Activated CD8-positive, alpha-beta T cell treated with anti-CD3 and anti-CD28 coated beads for 36 hours (primary cell): ENCODE data around the gene CUEDC2. TPM values are rescaled to one million over a fixed set of nuclear protein-coding genes. Genes with fewer than 3 reads are reported as not detected.

ENCODE experiments used
- ATAC-seq: fragments of 200-7000 bp; cut with Tn5 transposase; one replicate; pipeline ENCODE4 v1.10.0; 2021; ENCODE audit warnings: mild to moderate bottlenecking, moderate library complexity
- CTCF ChIA-PET: fragments of 350-600 bp; sonication (Branson Sonifier 250); formaldehyde crosslinking; loops from one replicate; lab custom pipeline; 2021; ENCODE audit warnings: antibody characterized with exemption; lab: Charles Lee
- POLR2A ChIA-PET: fragments of 350-600 bp; sonication (Branson Sonifier 250); formaldehyde crosslinking; loops from one replicate; lab custom pipeline; 2021; ENCODE audit warnings: antibody characterized with exemption; lab: Charles Lee
- DNase-seq: peaks from one replicate; pipeline ENCODE4 v3.0.0-alpha.2; 2020
- H3K27ac Mint-ChIP-seq: one replicate; pipeline ENCODE4 v1.8.0; 2021; ENCODE audit warnings: mild to moderate bottlenecking, mixed read lengths
- H3K27me3 Mint-ChIP-seq: one replicate; pipeline ENCODE4 v1.8.0; 2021; ENCODE audit warnings: mixed read lengths
- H3K36me3 Mint-ChIP-seq: one replicate; pipeline ENCODE4 v1.8.0; 2021; ENCODE audit warnings: low read depth, mixed read lengths
- H3K4me1 Mint-ChIP-seq: one replicate; pipeline ENCODE4 v1.8.0; 2021; ENCODE audit warnings: low read depth, mixed read lengths
- H3K4me3 Mint-ChIP-seq: one replicate; pipeline ENCODE4 v1.8.0; 2021; ENCODE audit warnings: mild to moderate bottlenecking, moderate library complexity, mixed read lengths
- H3K9me3 Mint-ChIP-seq: one replicate; pipeline ENCODE4 v1.8.0; 2021; ENCODE audit warnings: mixed read lengths
- intact Hi-C: fragments of 100-400 bp; cut with micrococcal nuclease; formaldehyde crosslinking; loops from one replicate; pipeline ENCODE4 v1.10.0; 2022
- total RNA-seq, 2 experiments: library from RNA; stranded (reverse); gene quantifications; one replicate each; pipeline ENCODE4 v1.2.3, GENCODE V29; 2021
- TF ChIP-seq, protein P1 (sequence below): fragments of 200-600 bp; IDR thresholded peaks from one replicate; pipeline ENCODE4 v1.8.0; 2022; ENCODE audit warnings: antibody characterized with exemption, mild to moderate bottlenecking

Gene CUEDC2
- total RNA-seq, 2 experiments from 2014 or later: 71.8 to 76.4 TPM

- POLR2A ChIA-PET: no interaction called here
- Mint-ChIP-seq H3K9me3 (no peaks in the 10 kb centered on the region), H3K36me3 (no peaks in the 10 kb centered on the region), H3K4me1 (peaks cover 8% of the 10 kb centered on the region), H3K4me3 (no peak overlapping the region), H3K27me3 (no peaks in the 10 kb centered on the region), H3K27ac (no peak overlapping the region)
- CTCF ChIA-PET: no interaction called here
- DNase-seq (no peak), ATAC-seq (no peak)
- intact Hi-C loops: no loop called here
- TF ChIP-seq, protein P1, sequence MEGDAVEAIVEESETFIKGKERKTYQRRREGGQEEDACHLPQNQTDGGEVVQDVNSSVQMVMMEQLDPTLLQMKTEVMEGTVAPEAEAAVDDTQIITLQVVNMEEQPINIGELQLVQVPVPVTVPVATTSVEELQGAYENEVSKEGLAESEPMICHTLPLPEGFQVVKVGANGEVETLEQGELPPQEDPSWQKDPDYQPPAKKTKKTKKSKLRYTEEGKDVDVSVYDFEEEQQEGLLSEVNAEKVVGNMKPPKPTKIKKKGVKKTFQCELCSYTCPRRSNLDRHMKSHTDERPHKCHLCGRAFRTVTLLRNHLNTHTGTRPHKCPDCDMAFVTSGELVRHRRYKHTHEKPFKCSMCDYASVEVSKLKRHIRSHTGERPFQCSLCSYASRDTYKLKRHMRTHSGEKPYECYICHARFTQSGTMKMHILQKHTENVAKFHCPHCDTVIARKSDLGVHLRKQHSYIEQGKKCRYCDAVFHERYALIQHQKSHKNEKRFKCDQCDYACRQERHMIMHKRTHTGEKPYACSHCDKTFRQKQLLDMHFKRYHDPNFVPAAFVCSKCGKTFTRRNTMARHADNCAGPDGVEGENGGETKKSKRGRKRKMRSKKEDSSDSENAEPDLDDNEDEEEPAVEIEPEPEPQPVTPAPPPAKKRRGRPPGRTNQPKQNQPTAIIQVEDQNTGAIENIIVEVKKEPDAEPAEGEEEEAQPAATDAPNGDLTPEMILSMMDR: no peak
These were observed 12.5 kb upstream of the CUEDC2 start for GRCh38 chr10:102444851-102445250.

GRCh38 chr10:102438374-102438773 lies 6.0 kb upstream of the CUEDC2 start:
- TF ChIP-seq, protein P1: no peak
- H3K27ac Mint-ChIP-seq: no peak overlapping the region

DNA sequence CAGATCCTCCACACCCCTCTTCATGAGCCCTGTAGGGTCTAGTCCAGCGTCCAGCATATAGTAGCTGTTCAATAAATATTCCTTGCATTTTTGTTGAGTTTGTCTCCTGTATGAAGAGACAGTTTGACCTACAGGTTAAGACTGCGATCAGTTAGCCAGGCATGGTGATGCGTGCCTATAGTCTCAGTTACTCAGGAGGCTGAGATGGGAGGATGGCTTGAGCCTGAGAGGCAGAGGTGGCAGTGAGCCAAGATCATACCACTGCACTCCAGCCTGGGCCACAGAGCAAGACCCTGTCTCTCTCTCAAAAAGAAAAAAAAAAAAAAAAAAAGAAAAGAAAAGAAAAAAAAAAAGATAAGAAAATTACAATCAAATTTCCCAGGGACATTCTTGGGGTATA lies 5.1 kb upstream of the CUEDC2 start:
- Mint-ChIP-seq H3K27ac (no peak overlapping the region), H3K4me3 (peak overlapping the region; percentile 85), H3K36me3 (peaks cover 17% of the 10 kb centered on the region), H3K4me1 (peaks cover 39% of the 10 kb centered on the region), H3K9me3 (no peaks in the 10 kb centered on the region), H3K27me3 (no peaks in the 10 kb centered on the region)
- TF ChIP-seq, protein P1: no peak
- ATAC-seq: no peak
- DNase-seq: no peak
- CTCF ChIA-PET: interaction anchor here (1.1 kb wide), 1 partner anchor 34 kb away, joined by 3 read pairs; no protein-coding TSS in a partner anchor
- intact Hi-C loops: no loop called here
- POLR2A ChIA-PET: interaction anchor here (5.8 to 8.1 kb wide), 2 partner anchors 14 kb away, joined by 52 to 102 read pairs; partner anchors contain the start of genes C10orf95 and FBXL15

More at GRCh38 chr10:102438374-102438773, 6.0 kb upstream of the CUEDC2 start:
- no peak for DNase-seq
- peaks cover 36% of the 10 kb centered on the region for H3K4me1 Mint-ChIP-seq
- H3K4me3 Mint-ChIP-seq: no peak overlapping the region
- no peaks in the 10 kb centered on the region for H3K27me3 Mint-ChIP-seq
- intact Hi-C loops: no loop called here
- ChIA-PET POLR2A (interaction anchor here (0.6 to 5.8 kb wide), 3 partner anchors 15 to 793 kb away, joined by 3 to 52 read pairs (median 3); partner anchors contain the start of gene FBXL15), CTCF (interaction anchor here (1.1 kb wide), 1 partner anchor 33 kb away, joined by 3 read pairs; no protein-coding TSS in a partner anchor)
- H3K9me3 Mint-ChIP-seq: no peaks in the 10 kb centered on the region
- no peak for ATAC-seq
- peaks cover 17% of the 10 kb centered on the region for H3K36me3 Mint-ChIP-seq

DNA sequence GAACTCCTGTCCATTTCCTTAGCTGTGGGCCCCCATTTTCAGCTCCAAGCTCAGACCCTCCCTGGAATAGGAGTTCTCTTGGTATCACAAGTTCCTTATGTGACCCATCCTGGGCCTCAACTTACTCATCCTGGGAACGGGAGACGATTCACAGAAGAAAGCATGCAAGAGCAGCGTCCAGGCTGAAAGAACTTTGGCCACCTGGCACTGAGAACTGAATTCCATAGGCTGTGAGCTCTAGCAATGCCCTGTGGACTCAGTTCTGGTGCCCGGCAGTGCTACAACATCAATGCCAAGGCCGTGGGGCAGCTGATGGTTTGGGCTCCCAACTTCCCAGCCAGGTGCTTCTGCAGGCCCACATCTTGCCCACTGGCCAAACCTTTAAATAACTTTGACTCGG lies 3.9 kb upstream of the CUEDC2 start:
- Mint-ChIP-seq H3K4me3 (peak overlapping the region; percentile 85), H3K4me1 (peaks cover 43% of the 10 kb centered on the region), H3K27ac (peak overlapping the region; percentile 91), H3K36me3 (peaks cover 20% of the 10 kb centered on the region), H3K9me3 (no peaks in the 10 kb centered on the region), H3K27me3 (no peaks in the 10 kb centered on the region)
- intact Hi-C loops: no loop called here
- ChIA-PET CTCF (interaction anchor here (0.6 to 5.1 kb wide), 7 partner anchors 14 to 207 kb away, joined by 3 to 32 read pairs (median 4); partner anchors contain the start of genes C10orf95, FBXL15 and NFKB2), POLR2A (interaction anchor here (0.9 to 8.1 kb wide), 8 partner anchors 10 to 42 kb away, joined by 3 to 102 read pairs (median 6); partner anchors contain the start of genes C10orf95 and FBXL15)
- DNase-seq (no peak), ATAC-seq (no peak)
- TF ChIP-seq, protein P1: no peak
